Stimulated activated CD4-positive, alpha-beta T cell treated with anti-CD3 and anti-CD28 coated beads, Interleukin-1b, Interleukin-23, amount 100 ng/mL, for 4 hours (primary cell): Measurements from ENCODE around the gene RAB3IP.

ENCODE experiments used
- DNase-seq, 2 donors: peaks; one replicate each; pipeline ENCODE4 v3.0.0-alpha.2; 2020; ENCODE audit warnings: low read depth in 2 of 2

The RAB3IP gene, protein sequence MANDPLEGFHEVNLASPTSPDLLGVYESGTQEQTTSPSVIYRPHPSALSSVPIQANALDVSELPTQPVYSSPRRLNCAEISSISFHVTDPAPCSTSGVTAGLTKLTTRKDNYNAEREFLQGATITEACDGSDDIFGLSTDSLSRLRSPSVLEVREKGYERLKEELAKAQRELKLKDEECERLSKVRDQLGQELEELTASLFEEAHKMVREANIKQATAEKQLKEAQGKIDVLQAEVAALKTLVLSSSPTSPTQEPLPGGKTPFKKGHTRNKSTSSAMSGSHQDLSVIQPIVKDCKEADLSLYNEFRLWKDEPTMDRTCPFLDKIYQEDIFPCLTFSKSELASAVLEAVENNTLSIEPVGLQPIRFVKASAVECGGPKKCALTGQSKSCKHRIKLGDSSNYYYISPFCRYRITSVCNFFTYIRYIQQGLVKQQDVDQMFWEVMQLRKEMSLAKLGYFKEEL

DNA sequence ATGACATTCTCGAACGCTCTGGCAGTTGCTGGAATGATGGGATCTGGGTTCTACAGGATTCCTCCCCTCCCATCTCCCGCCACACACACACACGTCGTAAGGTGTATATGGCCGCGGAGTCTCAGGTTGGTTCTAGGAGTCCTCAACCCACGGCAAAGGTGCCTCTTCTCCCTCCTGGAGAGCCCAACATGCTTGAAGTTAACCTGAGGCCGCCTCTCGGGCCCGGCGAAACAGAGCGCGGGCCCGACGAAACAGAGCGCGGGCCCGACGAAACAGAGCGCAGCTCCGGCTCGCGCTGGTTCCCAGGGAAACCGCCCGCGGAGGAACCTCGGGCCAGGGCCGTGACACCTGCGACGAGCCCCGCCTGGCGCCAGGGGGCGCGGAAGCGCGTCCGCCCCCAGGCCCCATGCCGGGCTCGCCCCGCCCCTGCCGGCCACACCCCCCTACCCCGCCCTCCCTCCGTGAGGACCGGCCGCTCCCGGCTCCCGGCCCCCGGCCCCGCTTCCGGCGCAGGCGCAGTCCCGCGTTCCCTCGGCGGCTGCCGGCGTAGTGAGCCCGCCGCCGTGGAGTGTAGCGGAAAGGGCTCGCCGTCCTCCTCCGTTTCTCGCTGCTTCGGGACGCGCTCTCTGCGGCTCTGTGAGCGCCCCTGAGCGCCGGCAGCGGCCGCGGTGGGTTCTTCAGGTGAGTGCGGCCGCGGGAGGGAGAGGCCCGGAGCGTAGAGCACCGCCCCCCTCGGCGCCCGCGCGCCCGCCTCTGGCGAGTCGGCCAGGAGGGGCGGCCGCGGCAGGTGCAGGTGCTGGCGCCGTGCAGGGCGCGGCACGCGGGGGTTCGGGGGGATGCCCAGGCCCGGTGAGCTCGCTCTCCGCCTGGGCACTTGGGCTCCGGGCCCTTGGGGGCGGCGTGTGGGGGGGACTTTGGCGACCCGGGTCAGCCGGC, at the start of gene RAB3IP:
TSS of gene RAB3IP (plus strand) at position 510 of the 936 bp plus-strand sequence. CDS start 16,549 bp downstream, outside the sequence.
- peak; percentile 93 to 97 for DNase-seq

DNA sequence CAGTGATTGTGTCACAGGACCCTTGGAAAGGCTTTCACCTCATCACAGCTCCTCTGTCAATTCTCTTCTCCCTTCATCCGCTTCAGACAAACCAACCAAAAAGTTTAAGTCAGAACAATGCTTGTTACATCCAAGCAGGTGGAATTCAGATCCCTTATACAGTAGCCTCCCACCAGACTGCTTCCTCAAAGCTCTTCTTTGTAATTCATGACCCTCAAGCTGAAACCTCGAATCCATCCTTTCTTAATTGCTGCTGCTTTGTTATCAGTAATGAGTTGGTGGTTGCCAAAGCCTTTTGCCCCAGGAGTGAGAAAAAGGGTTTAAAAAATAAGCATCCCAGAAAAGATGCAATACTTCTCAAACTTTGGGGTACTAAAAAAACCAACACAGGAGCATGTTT, 49.0 kb upstream of the RAB3IP start:
- no peak for DNase-seq

DNA sequence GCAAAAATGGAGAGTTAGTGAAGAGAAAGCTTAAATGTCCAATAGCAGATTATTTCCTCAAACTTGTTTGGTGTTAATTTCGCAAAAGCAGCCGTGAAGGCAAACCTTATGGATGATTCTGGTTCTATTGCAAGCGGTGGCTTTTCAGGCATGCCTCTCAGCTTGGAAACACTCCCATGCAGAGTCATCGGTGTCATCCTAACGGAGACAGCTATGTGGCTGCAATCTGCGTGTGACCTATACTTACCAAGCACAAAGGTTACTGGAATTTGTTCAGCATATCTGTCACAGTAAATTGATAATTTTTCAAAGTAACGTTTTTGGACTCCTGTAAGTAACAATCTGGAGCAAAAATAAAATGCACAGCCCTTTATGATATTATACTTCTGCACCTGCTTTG, 44.5 kb upstream of the RAB3IP start:
- no peak for DNase-seq

DNA sequence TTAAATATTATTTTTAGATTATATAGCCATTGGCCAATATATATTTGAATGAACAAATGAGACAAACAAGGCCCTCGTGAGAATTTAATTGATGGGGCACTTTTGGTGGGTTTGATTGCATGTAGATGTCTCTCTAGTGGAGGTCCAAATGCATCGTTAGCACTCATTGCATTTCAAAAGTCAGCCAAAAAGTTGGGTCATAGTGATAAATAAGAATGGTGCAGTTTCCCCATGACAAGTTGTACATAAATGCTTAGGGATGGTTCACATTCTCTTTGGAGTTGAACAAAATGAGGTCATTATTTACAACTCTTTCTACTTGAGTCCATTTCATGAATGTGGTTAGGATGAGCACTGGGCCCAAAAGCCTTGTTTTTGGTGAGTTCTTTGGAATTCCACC, 40.6 kb upstream of the RAB3IP start:
- DNase-seq = no peak

DNA sequence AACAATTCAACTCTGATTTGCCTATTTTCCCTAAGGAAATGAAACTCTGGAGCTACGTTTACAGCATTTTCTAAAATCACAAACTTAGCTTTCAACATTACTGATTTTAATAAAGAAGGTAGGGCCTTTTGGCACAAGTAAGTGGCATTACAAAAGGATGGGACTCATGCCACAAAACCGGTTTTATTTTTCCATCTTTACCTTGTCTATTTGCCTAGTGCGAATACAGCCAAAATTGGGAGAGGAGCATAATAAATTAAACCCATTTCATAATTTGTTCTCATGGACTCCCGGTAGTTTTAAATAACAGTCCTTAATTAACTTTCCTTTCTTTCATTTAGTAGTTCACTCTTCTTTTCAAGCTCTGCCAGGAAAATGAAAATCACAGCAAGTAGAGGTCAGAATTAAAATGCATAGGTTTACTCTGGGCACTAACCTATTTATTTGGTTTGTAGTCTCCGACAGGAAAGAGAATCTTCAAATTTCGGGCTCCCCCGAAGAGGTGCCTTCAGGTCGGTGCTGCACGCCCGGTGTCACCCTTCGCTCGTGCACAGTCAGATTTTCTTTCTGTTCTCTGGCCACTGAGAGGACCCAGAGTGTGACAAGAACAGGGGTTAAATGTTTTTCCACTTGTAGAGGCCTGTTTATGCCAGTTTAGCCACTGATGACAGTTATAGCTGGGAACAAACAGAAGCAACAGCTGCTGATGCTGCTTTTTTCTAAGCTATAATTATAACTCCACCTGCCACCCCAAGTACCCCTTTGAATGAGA, 39.7 kb upstream of the RAB3IP start, which contains the start of gene BEST3:
TSS of gene BEST3 (minus strand) at position 535 of the 772 bp plus-strand sequence. CDS start 1,505 bp downstream, outside the sequence.
- DNase-seq = no peak

DNA sequence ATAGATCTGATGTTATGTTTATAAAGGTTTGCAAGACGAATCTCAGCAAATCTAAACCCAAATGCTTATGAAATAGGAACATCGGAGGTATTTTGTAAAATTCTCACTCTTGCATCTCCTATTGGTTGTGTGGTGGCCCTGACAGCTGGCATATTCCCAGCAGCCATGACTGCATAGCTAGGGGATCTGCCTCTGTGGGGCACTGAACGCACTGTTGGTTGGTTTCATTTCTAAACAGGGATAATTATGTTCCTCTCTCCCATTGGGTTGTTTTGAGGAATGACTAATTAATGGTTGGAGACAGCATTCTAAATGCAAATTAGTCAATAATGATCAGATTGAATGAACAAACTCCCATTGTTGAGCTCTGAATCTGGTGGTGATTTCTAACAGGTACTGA, 36.8 kb upstream of the RAB3IP start:
- DNase-seq = no peak

DNA sequence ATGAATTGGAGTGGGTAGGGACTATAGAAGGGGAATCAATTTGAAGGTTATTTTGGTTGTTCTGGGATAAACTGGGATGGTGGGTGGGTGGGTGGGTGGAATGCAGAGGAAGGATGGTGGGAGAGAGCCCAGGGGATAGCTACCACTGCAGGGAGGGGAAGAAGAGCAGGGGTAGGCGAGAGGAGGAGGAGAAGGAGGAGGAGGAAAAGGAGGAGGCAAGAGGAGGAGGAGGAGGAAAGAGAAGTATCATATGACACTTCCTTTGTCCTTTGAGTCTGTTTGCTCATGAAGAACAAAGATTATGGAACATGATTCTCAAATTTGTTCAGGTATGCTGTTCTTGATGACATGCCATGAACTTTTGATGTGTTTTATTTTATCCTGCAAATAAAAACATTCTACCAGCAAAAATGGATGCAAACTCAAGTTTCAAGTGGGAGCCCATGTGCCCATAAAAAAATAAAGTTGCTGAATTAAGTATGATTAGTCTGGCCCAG, 35.5 kb upstream of the RAB3IP start:
- DNase-seq = no peak

DNA sequence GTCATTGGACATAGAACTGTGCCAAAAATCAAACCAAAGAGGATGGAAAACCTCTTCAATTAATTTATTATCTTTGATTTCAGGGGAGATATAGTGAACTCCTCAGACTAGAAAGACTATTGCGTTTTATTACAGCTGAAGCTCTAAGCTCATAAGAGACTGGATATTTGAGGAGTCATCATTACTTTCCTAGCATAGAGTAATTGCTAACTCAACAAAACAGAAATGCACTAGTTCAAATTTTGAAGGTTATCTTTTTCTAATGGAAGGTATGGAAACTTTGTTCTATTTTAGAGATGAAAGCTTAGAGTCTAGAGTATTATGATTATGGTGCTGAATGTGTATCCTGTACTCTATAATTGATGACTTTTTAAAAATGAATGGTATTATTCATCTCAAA, 34.3 kb upstream of the RAB3IP start:
- DNase-seq = no peak

DNA sequence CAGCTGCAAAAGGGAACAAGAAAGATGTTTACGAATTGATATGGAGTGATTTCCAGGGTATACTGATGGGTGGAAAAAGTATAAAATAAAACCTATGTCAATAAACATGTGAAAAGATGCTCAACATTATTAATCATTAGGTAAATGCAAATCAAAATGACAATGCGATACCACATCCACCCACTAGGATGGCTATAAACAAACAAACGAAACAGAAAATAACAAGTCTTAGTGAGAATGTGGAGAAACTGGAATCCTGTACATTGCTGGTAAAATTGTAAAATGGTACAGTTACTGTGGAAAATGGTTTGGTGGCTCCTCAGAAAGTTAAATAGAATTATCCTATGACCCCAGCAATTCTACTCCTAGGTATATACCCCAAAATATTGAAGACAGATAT, 30.0 kb upstream of the RAB3IP start:
- DNase-seq = no peak

DNA sequence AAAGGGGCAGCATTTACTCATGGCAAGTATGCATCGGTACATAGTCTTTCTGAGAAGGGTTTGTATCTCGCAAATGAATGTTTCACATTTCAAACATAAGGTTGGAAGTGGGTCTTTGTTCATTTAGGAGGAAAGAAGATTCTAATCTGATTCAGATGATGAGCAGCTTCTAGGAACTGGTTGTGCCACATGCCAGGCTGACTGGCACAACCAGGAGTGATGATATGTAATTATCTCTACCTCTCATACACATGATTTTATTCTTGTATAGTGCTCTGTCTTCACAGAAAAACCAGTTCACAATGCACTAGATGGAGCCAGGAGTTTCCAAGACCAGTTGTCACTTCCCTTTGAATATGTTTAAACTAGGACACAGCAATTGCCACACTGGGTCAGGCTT, 25.8 kb upstream of the RAB3IP start:
- no peak for DNase-seq

DNA sequence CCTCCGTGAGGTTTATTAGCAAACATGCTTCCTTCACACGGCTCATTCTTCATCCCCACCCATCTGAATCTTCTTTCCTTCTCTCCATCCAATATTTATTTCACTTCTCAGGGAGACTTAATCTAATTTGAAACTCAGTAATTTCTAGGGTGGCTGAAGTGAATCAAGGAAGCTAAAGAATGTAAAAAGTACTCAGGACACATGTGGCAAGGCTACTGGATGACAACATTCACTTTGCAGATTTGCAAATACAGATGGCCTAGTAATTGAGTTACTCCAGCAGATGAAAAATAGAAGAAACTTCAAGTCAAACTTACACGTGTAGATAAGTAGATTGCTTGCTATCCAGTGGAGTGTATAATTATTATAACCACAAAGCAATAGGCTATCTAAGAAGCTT, 24.1 kb upstream of the RAB3IP start:
- DNase-seq = no peak

DNA sequence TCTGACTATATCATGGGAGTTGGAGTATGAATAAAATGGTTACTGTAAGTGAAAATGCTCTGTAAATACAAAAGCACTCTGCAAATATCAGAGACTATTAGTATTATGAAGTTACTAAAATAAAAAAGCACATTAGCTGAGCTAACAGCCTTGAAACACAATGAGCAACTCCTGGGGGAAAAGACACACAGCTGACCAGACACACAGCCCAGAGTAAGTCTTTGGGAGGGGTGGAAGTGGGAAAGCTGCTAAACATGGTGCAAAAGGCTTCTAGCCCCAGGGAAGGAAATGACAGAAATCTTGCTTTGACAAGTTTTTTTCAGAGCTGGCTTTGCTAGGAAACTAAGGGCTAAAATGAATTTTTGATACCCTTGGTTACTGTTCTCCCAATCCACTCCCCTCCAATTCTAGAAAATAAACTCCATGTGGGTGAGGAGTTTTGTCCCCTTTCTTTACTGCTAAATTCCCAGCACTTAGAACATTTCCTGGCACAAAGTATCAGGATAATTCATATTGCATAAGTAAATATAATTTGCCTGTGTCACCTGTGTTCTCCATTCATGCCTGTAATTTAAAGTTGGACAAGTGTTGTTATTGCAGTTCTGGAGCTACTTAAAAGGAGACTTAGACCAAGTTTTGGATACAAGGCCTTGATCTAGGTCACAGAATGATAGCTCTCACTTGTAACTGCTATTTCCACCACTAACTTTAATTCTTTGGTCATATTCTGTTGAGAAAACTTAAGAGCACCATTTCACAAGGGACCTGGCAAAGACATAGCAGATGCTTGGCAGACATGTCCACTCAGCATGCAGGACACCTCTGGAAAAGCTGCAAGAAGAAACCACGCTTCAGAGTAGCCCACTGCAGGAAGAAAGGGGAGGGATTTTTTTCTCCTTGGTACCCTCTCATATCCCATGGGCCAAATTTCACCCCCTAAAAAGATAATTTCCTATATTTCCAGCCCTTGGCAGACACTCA, 19.0 kb upstream of the RAB3IP start:
- DNase-seq = no peak

DNA sequence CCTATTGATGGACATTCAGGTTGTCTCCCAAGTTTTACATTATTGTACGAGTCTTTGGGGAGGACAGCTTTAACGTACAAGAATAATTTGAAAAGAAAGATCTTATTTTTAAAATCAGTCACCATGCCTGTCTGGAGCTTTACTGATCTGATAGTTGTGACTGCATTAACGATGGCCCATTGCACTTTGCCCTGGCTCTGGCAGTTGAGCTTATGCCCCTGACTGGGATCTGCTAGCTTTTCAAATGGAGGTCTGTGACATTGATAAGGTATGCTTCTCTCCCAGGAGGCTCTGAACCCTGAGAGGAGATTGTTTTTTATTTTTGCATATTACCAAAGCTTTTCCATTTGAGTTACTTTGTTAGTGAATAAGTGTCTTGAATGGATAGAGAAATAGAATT, 17.9 kb upstream of the RAB3IP start:
- no peak for DNase-seq

DNA sequence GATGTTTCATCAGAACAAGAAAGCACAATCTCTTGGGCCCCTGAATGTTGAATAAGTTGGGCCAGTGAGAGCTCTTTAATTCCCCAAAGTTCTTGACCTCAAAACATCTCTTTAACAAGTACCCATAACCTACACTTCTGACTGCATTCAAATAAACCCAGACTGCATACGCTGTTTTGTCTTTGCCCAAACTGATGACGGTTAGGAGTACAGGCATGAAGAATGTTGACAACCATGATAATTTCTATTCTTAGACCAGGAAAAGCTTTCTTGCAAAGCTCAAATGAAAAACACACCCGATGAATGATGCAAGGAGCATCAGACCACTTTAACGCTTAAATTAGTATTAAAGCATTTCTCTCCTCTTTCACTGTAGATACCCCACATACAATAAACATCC, 11.7 kb upstream of the RAB3IP start:
- DNase-seq = no peak

DNA sequence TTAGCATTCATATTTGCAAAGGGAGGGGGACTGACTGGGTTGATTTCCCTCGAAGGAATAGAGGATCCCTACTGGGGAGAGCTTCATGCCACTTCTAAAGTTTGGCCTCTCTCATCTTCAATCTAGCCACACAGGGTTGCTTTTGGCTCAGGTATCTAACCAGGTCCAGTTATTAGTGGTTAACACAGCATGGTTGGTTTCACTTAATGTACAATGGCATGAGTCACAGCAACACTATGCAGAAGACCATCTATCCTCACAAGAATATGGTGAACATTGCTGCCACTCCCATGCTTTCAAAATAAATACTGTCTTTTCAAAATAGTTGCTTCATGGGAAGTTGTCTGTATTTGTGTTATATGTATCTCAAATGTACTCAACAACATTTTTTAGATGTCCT, 6.6 kb upstream of the RAB3IP start:
- no peak for DNase-seq

DNA sequence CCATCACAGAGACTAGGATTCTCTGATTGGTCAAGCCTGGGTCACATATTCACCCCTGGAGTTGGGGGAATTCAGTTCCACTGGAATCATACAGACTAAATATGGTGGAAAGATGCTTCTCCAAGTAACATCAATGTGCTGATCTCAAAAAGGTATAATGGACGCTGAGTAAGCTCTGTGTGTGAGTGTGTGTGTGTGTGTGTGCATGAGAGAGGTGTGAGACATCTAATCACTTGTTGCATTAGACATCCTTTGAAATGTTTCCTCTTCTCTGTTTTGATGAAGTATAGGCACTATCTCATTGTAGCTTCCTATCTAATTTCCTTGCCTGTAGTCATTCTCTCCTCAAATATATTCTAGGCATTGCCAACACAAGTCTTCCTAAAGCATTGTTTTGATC, 5.0 kb upstream of the RAB3IP start:
- DNase-seq = no peak

DNA sequence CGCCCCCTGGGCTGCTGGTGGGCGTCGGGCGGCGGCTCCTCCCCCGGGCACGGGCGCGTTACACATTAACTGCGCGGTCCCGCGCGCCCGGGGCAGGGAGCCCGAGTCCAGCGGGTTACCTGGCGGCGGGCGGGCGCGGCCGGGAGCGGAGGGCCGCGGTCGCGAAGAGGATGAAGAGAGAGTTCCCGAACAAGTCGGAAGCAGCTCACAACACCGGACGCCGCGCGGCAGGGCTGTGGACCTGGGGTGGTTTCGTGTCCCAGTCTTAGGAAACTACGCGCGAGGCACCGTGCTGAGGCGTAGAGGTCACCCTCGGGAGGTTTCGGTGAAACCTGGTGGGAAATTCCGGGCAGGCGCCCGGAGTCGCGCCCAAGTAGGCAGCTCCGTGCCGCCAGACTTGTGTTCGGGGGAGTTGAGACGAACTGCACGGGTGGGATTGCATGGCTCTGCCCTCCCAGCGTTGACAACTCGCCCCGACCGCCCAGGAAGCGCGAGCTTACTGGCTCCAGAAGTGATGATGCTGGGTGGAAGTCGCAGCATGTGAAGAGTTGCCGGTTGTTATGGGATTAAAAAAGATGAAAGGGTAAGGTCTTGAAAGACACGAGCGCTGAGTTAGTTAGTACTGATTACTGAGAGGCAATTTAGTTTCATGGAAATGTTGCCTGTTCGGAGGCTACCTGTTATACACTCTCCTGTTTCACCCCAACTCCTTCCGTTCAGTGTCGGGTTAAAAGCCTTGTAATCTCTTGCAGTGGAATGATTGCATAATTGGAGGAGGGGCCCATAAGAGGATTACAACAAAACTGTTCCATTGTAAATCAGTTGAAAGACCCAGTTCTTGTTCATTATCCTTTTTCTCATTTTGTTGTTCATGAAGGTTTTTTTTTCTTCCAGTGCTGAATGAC, 879 bp downstream of the RAB3IP start:
- DNase-seq = peak; percentile 27 to 32

DNA sequence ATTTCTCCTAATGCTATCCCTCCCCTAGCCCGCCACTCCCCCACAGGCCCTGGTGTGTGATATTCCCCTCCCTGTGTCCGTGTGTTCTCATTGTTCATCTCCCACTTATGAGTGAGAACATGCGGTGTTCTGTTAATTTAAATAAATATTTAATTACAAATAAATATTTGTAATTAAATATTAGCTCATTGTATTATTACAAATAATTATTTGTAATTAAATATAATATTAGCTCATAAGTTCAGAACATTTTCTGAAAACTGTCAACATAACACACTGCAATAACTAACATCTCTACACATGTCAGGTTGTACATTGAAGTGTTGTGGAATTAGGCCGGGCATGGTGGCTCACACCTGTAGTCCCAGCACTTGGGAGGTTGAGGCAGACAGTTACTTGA, 5.4 kb downstream of the RAB3IP start:
- DNase-seq = no peak

DNA sequence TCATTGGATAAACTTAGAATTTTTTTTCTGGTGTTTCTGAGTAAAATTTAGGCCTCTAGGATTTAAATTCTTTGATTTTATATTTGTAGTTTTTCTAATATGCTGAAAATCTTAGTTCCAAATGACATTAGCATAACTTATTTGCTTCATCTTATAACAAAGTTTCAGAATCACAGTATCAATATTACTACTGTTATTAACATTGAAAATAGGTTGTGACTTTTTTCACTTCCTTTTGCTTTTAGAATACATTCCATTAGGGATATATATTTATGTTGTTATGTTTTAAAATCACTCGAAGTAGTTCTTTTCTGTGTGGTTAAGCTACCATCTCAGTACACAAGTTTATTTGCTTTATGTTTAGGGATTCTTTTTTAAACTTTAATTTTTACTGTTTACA, 12.8 kb downstream of the RAB3IP start:
- no peak for DNase-seq
